Tibial artery (tissue), 4 donors: ENCODE results near the gene TRPV3.

ENCODE experiments used
- DNase-seq, 2 donors: peaks; one replicate each; pipeline ENCODE4 v3.0.0-alpha.2; 2019
- H3K27ac ChIP-seq, 2 donors: fragments of 200-600 bp; sonication (generic) in 1 of 2; 1 replicate in 1 of 2; 2 replicates in 1 of 2; pipeline ENCODE4 v1.5.1; 2018 to 2019; ENCODE audit warnings: mild to moderate bottlenecking in 1 of 2
- H3K27me3 ChIP-seq, 2 donors: fragments of 200-600 bp; sonication (generic) in 1 of 2; one replicate each; pipeline versions ENCODE4 v1.5.1 to v1.6.0; 2016 to 2019
- H3K36me3 ChIP-seq, 3 donors: fragments of 200-600 bp; sonication (generic) in 2 of 3; one replicate each; pipeline ENCODE4 v1.5.1; 2016 to 2019; ENCODE audit warnings: mild to moderate bottlenecking in 2 of 3
- H3K4me1 ChIP-seq, 4 donors: fragments of 200-600 bp; sonication (generic) in 2 of 4; 1 replicate in 3 of 4; 2 replicates in 1 of 4; pipeline ENCODE4 v1.5.1; 2016 to 2019
- H3K4me3 ChIP-seq, 2 donors: fragments of 200-600 bp; sonication (generic) in 1 of 2; 1 replicate in 1 of 2; 2 replicates in 1 of 2; pipeline ENCODE4 v1.5.1; 2018 to 2019; ENCODE audit warnings: mild to moderate bottlenecking in 2 of 2
- H3K9me3 ChIP-seq, 3 donors: fragments of 200-600 bp; sonication (generic) in 1 of 3; one replicate each; pipeline ENCODE4 v1.5.1; 2016 to 2019
- CTCF ChIP-seq, 2 experiments: fragments of 200-600 bp in 1 of 2; fragments of 450-650 bp in 1 of 2; IDR thresholded peaks; one replicate each; pipeline ENCODE4 v1.5.1; 2017 to 2019; ENCODE audit warnings: antibody characterized with exemption in 2 of 2, mild to moderate bottlenecking in 1 of 2, moderate library complexity in 1 of 2
- intact Hi-C: fragments of 100-400 bp; cut with DNase I; formaldehyde crosslinking; loops from one replicate; pipeline ENCODE4 v1.15.0; 2023; ENCODE audit warnings: low total_unique reads

TRPV3 gene

GRCh38 chr17:3573246-3574100 is 15.9 kb upstream of the TRPV3 start:
- no peak overlapping the region for H3K27ac ChIP-seq
- H3K27me3 ChIP-seq = no peaks in the 10 kb centered on the region
- H3K36me3 ChIP-seq = peaks cover under 1 to 68% (median 33%) of the 10 kb centered on the region in 3 donors
- H3K9me3 ChIP-seq = no peaks in the 10 kb centered on the region
- intact Hi-C loops = no loop called here
- no peak overlapping the region for H3K4me3 ChIP-seq
- DNase-seq = no peak
- H3K4me1 ChIP-seq = no peaks in the 10 kb centered on the region
- TF ChIP-seq CTCF (IDR thresholded peaks at IDR 0.05) = no peak

- H3K27me3 ChIP-seq = no peaks in the 10 kb centered on the region
- TF ChIP-seq CTCF (IDR thresholded peaks at IDR 0.05) = no peak
- no peak for DNase-seq
Measured at GRCh38 chr17:3572231-3572630, 14.6 kb upstream of the TRPV3 start.

GRCh38 chr17:3571043-3571900 is 13.7 kb upstream of the TRPV3 start:
- Histone ChIP-seq H3K27ac (no peak overlapping the region), H3K4me1 (no peaks in the 10 kb centered on the region), H3K36me3 (peaks cover 0 to 65% (median 34%) of the 10 kb centered on the region in 3 donors), H3K27me3 (no peaks in the 10 kb centered on the region), H3K4me3 (no peak overlapping the region), H3K9me3 (no peaks in the 10 kb centered on the region)
- no peak for DNase-seq
- intact Hi-C loops = no loop called here
- no peak for TF ChIP-seq CTCF (IDR thresholded peaks at IDR 0.05)

More at GRCh38 chr17:3572231-3572630, 14.6 kb upstream of the TRPV3 start:
- Histone ChIP-seq H3K4me3 (no peak overlapping the region), H3K9me3 (no peaks in the 10 kb centered on the region), H3K4me1 (no peaks in the 10 kb centered on the region), H3K27ac (no peak overlapping the region), H3K36me3 (peaks cover 0 to 64% (median 28%) of the 10 kb centered on the region in 3 donors)
- intact Hi-C loops = no loop called here

- DNase-seq = no peak
- no peak for TF ChIP-seq CTCF (IDR thresholded peaks at IDR 0.05)
- no peaks in the 10 kb centered on the region for H3K9me3 ChIP-seq
- H3K27ac ChIP-seq = no peak overlapping the region
- intact Hi-C loops = no loop called here
- no peak overlapping the region for H3K4me3 ChIP-seq
- no peaks in the 10 kb centered on the region for H3K4me1 ChIP-seq
- peaks cover 0 to 71% (median 47%) of the 10 kb centered on the region in 3 donors for H3K36me3 ChIP-seq
- no peaks in the 10 kb centered on the region for H3K27me3 ChIP-seq
Measured at GRCh38 chr17:3569534-3570137, 12.0 kb upstream of the TRPV3 start.

- Histone ChIP-seq H3K4me1 (no peaks in the 10 kb centered on the region), H3K36me3 (peaks cover 0 to 52% (median 30%) of the 10 kb centered on the region in 3 donors)
Measured at GRCh38 chr17:3566551-3566950, 8.9 kb upstream of the TRPV3 start.

More at GRCh38 chr17:3566551-3566950, 8.9 kb upstream of the TRPV3 start:
- H3K9me3 ChIP-seq = no peaks in the 10 kb centered on the region
- no peaks in the 10 kb centered on the region for H3K27me3 ChIP-seq
- TF ChIP-seq CTCF (IDR thresholded peaks at IDR 0.05) = no peak
- intact Hi-C loops = no loop called here
- H3K4me3 ChIP-seq = no peak overlapping the region
- H3K27ac ChIP-seq = no peak overlapping the region
- DNase-seq = no peak
